Kidney (tissue), 14 donors: Measurements from ENCODE around the gene NCEH1. TPM values are rescaled to one million over a fixed set of nuclear protein-coding genes. Genes with fewer than 3 reads are reported as not detected.

Experiments used
- DNase-seq, 5 donors: peaks; one replicate each; pipeline ENCODE4 v3.0.0-alpha.2; 2013 to 2020
- FAIRE-seq: peaks from 2 replicates; lab custom pipeline; 2012; peaks lifted over from hg19 to GRCh38; lab: Jason Lieb, UNC
- H3K27ac ChIP-seq, 2 donors: one replicate each; pipeline ENCODE4 v1.7.0; 2013; ENCODE audit warnings: low read depth in 2 of 2, low read length in 2 of 2, inconsistent platforms in 1 of 2
- H3K27me3 ChIP-seq: one replicate; pipeline ENCODE4 v1.7.1; 2013; ENCODE audit warnings: low read length, inconsistent platforms; ENCODE audit not compliant: control insufficient read depth, insufficient read depth
- H3K36me3 ChIP-seq, 3 donors: one replicate each; pipeline versions ENCODE4 v1.7.0 to v1.7.1; 2013; ENCODE audit warnings: low read length in 3 of 3, control low read depth in 1 of 3, inconsistent platforms in 1 of 3; ENCODE audit not compliant: insufficient read depth in 3 of 3, control insufficient read depth in 2 of 3
- H3K4me1 ChIP-seq, 3 donors: one replicate each; pipeline versions ENCODE4 v1.7.0 to v1.7.1; 2013; ENCODE audit warnings: low read length in 3 of 3, inconsistent platforms in 1 of 3, low read depth in 1 of 3; ENCODE audit not compliant: control insufficient read depth in 2 of 3, insufficient read depth in 2 of 3
- H3K4me3 ChIP-seq, 3 donors: one replicate each; pipeline versions ENCODE4 v1.7.0 to v1.8.1; 2013; ENCODE audit warnings: low read length in 3 of 3, control low read depth in 1 of 3, inconsistent platforms in 1 of 3
- H3K9ac ChIP-seq, 3 donors: one replicate each; pipeline versions ENCODE4 v1.7.0 to v1.7.1; 2013; ENCODE audit warnings: low read length in 3 of 3, control low read depth in 1 of 3, inconsistent platforms in 1 of 3
- H3K9me3 ChIP-seq, 3 donors: one replicate each; pipeline versions ENCODE4 v1.7.0 to v1.7.1; 2013; ENCODE audit warnings: low read length in 3 of 3, control low read depth in 1 of 3, inconsistent platforms in 1 of 3; ENCODE audit not compliant: control insufficient read depth in 2 of 3, insufficient read depth in 1 of 3
- intact Hi-C: fragments of 100-400 bp; cut with DNase I; formaldehyde crosslinking; loops from one replicate; pipeline ENCODE4 v1.11.1; 2022
- polyA plus RNA-seq: library from polyadenylated mRNA; stranded (reverse); fragments of 350-450 nt; fragmentation: Illumina TruSeq; extraction: RNeasy Lipid Tissue Mini Kit (QIAGEN cat#74804); gene quantifications from one replicate; pipeline ENCODE4 v1.2.3, GENCODE V29; 2014; ENCODE audit warnings: low read depth, low replicate concordance; ENCODE audit not compliant: insufficient read depth
- total RNA-seq: library from RNA; stranded (reverse); fragmentation: NEBNext Ultra II Directional; extraction: Animal tissue kit (Norgen Biotek cat#: 25700); gene quantifications from one replicate; pipeline ENCODE4 v1.2.1, GENCODE V29; 2021
- TF ChIP-seq, protein P1 (sequence below): IDR thresholded peaks from 3 replicates; pipeline ENCODE4 v1.5.1; 2012; ENCODE audit warnings: mild to moderate bottlenecking, moderate library complexity, borderline replicate concordance; ENCODE audit not compliant: insufficient read depth; ENCODE audit errors: extremely low read depth
- donor health status: control.
- donor health status: control.
- donor health status: control.
- donor health status: control.
- donor health status: control.
- donor health status: DM: yes; HTN: yes; CAD: no.
- donor health status: Normal renal cell carcinoma (clear cell type).

The NCEH1 gene
- total and polyA plus RNA-seq, 2 donors from 2014 or later = 6.7 to 43.6 TPM

DNA sequence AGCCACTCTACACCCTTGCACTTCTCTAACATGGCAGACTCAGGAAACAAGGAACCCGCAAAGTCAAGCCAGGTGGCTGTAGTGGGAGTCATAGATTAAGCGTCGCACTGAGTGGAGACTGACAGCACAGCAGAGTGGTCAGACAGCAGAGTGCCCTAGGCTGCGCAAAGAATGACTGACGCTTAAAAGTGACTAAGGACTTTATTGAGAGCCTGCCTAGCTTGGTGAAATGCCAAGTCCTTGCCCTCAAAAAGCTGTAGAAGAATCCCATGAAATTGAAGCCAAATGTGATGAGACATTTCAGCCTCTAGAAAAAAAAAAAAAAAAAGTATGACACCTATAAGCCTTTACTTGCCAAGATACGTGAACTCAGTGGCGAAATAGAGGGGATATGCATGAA lies 30.2 kb downstream of the NCEH1 start:
- intact Hi-C loops = no loop called here
- no peak overlapping the region for H3K9ac ChIP-seq
- FAIRE-seq = no peak
- H3K4me1 ChIP-seq = no peaks in the 10 kb centered on the region
- H3K4me3 ChIP-seq = no peak overlapping the region
- TF ChIP-seq, protein P1, sequence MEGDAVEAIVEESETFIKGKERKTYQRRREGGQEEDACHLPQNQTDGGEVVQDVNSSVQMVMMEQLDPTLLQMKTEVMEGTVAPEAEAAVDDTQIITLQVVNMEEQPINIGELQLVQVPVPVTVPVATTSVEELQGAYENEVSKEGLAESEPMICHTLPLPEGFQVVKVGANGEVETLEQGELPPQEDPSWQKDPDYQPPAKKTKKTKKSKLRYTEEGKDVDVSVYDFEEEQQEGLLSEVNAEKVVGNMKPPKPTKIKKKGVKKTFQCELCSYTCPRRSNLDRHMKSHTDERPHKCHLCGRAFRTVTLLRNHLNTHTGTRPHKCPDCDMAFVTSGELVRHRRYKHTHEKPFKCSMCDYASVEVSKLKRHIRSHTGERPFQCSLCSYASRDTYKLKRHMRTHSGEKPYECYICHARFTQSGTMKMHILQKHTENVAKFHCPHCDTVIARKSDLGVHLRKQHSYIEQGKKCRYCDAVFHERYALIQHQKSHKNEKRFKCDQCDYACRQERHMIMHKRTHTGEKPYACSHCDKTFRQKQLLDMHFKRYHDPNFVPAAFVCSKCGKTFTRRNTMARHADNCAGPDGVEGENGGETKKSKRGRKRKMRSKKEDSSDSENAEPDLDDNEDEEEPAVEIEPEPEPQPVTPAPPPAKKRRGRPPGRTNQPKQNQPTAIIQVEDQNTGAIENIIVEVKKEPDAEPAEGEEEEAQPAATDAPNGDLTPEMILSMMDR = no peak
- no peak overlapping the region for H3K27ac ChIP-seq
- no peaks in the 10 kb centered on the region for H3K27me3 ChIP-seq
- DNase-seq = no peak
- no peaks in the 10 kb centered on the region for H3K36me3 ChIP-seq
- H3K9me3 ChIP-seq = no peaks in the 10 kb centered on the region

GRCh38 chr3:172679599-172679998 lies 31.3 kb downstream of the NCEH1 start:
- Histone ChIP-seq H3K27ac (no peak overlapping the region), H3K4me3 (no peak overlapping the region), H3K4me1 (no peaks in the 10 kb centered on the region), H3K27me3 (no peaks in the 10 kb centered on the region), H3K9ac (no peak overlapping the region), H3K9me3 (no peaks in the 10 kb centered on the region), H3K36me3 (no peaks in the 10 kb centered on the region)
- FAIRE-seq (no peak), DNase-seq (no peak)
- intact Hi-C loops = no loop called here
- TF ChIP-seq, protein P1 = no peak

DNA sequence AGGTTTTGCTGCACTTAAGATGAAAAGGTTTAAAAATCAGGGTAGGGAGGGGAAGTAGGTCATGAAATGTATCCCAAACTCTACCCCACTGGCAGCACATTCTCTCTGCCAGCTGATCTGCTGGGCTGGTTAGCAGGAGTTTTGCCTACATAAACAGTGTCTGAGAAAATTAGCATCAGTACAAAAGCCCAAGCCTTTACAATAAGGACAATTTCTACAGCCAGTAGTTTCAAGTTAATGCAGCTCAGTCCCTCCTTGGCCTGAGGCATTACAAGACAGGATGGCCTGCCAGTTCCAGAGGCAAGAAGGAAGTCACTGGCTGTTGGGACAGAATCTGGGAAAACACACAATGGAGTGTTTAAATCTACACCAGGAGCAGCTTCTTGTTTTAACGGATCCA lies 32.8 kb downstream of the NCEH1 start:
- FAIRE-seq = no peak
- H3K9ac ChIP-seq = no peak overlapping the region
- H3K4me3 ChIP-seq = peak overlapping the region in 1 of 3 donors; percentile 4
- TF ChIP-seq, protein P1 = no peak
- no peaks in the 10 kb centered on the region for H3K9me3 ChIP-seq
- H3K27ac ChIP-seq = no peak overlapping the region
- no peaks in the 10 kb centered on the region for H3K4me1 ChIP-seq
- DNase-seq = peak in 1 of 5 donors; percentile 35
- H3K27me3 ChIP-seq = no peaks in the 10 kb centered on the region
- intact Hi-C loops = no loop called here
- H3K36me3 ChIP-seq = no peaks in the 10 kb centered on the region

DNA sequence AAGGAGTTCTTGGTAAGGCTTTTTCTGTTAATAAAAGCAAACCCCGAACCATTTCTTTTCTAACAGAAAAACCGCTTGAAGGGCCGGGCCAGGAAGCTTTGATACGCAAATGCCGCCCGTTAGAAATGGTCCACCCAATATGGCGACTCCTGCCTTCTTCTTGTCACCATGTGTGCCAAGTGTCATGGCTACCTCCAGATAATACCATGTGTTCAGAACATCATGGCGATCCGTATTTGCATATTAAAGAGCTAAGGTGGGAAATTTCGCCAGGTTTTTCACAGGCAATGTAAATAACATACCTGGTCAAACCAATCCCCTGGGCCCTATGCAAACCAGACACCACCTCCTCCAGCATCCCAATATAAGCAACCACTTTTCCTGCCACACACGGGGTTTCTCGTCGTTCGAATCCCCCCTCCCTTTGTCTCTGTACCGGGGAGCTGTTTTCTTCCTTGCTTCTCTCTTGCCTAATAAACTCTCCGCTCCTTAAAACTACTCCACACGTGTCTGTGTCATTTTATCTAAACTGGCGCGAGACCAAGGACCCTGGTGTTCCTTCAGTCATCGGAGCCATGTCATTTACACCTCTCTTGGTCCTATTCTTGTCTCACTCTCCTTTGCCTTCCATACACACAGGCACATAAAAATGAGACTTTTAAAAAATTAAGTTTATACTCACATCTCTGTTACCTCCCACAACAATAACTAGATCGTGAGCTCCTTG lies 34.5 kb downstream of the NCEH1 start:
- intact Hi-C loops = no loop called here
- DNase-seq (no peak), FAIRE-seq (no peak)
- Histone ChIP-seq H3K27ac (no peak overlapping the region), H3K9me3 (no peaks in the 10 kb centered on the region), H3K4me1 (no peaks in the 10 kb centered on the region), H3K9ac (no peak overlapping the region), H3K27me3 (no peaks in the 10 kb centered on the region), H3K36me3 (no peaks in the 10 kb centered on the region), H3K4me3 (no peak overlapping the region)
- TF ChIP-seq, protein P1 = no peak
